HG03354 (cell line): ENCODE data around the gene TTC28.

Experiments
- ATAC-seq: cut with Tn5 transposase; IDR thresholded peaks from one replicate; pipeline ENCODE4 v1.9.1; 2021; ENCODE audit warnings: mild to moderate bottlenecking; ENCODE audit not compliant: unreplicated experiment, poor library complexity, severe bottlenecking

Gene TTC28

GRCh38 chr22:28014211-28015045, 665.2 kb downstream of the TTC28 start:
- ATAC-seq: no peak

GRCh38 chr22:28013611-28014010, 666.0 kb downstream of the TTC28 start:
- no peak for ATAC-seq

GRCh38 chr22:28012832-28013460, 666.7 kb downstream of the TTC28 start:
- ATAC-seq: no peak

GRCh38 chr22:28009272-28009827, 670.3 kb downstream of the TTC28 start:
- ATAC-seq: no peak

DNA sequence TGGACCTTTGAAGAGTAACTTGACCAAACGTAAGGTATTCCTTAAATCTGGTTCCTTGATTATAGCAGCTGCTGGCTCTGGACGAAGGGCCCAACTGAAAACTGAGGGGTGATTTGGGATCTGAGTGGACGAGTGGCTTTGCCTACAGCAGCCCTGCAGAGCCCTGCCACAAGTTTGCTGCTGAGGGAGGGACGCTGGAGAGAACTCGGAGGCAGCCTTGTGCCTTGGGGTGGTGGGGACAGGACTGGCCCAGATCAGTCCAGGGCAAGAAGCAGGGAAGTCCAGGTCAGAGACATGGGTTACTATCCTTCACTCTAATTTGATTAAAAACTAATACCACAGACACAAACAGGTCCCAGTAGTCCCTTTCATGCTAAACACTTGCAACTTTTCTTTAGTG, 671.0 kb downstream of the TTC28 start:
- no peak for ATAC-seq

- no peak for ATAC-seq
Observed at GRCh38 chr22:28008056-28008455, 671.6 kb downstream of the TTC28 start.

DNA sequence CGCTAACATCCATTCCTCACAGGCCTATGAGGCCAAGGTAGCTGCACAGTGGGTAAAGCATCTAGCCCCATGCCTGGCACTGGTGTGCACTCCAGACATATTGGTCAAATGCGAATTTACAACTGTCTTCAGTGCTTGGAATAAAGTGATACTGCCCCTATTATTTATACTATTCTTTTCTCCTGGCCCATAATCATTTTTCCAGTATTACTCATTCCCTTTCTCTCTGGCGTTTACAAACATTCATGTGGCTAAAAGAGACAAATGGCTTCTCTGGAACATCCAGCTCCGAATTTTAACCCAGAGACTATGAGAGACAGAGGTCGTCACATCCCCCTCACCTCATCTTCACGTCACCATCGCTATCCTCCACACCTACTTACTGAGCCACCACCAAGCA, 673.4 kb downstream of the TTC28 start:
- no peak for ATAC-seq

DNA sequence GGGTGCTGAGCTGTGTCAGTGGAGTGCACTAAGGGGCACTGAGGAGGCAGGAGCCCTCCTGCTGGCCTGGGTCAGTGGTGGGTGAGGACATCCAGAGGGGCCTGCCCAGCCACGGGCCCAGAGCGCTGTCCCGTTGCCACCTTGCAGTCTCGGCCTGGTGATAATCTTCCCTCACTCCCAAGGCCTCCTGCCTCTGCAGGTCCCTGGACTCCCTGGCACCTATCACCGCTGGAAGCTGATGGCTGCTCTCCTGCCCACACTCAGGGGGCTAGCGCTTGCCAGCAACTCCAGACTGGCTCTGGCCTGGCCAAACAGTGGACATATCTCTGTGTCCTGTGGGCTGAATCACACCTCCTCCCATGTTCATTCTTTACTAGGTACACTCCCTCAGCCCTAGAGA, 674.1 kb downstream of the TTC28 start:
- ATAC-seq: no peak

DNA sequence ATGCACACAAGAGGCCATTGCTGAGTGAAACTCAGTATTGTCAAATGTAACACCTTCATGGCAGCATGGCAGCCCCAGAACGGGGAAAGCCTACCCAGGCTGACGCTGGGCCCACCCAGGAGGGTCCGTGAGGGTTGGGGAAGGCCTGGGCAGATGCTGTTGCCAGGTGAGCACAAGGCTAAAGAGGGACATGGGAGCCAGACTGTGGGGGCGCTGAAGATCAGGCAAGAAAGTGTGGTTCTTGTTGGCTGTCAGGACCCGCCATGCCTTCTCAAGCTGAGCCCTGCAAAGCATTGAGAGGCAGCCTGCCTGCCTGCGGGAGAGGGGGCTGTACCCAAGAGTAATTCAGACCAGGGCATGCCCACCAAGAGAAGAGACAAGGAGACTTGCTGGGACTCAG, 675.6 kb downstream of the TTC28 start:
- no peak for ATAC-seq

DNA sequence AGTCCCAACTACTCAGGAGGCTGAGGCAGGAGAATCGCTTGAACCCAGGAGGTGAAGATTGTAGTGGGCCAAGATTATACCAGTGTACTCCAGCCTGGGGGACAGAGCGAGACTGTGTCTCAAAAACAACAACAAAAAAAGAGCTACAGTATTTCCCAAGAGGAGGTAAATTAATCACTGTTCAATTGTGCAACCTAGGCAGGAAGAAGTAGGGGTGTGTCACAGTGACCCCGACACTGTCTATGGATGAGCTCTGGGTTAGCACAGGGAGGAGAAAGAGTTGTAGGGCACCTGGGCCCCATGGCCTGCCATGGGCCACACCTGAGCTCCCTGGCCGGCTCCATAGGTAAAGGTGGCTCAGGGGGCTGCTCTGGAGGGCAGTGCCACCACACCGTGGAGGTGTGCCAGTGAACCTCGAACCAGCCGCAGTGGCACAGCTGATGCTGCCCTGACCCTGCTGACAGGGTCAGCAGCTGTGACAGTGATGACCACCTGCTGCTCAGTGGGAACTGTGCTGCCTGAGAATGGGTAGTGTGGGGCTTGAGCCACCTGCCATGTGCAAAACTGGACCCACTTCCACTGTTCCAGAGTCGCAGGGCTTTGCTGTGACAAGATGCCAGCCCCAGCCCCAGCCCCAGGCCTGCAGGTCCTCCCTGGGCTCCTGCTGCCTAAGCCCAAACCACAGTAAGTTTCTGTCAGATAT, 676.6 kb downstream of the TTC28 start:
- no peak for ATAC-seq

DNA sequence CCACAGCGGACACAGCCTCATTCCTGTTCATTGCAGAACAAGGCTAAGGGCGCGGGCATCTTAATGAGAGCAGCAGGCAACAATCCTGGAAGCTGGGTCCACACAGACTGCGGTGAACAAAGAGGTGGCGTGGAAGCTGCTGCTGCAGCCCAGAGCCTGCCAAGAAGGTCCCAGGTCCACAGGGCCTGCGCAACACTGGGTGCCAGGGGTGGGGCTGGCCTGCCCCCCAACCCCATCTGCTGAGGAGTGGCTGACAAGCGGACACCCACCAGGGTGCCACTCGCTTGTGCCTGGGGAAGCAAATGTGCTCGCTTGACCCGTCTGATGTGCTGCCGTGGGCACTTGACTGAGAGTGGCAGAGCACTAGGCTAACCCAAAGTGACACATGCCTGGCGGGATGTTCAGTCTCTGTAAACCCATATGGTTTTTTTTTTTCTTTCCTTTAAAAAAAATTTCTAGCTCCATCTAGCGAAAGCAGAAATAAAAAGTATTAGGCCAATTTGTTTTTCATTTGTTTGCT, 677.4 kb downstream of the TTC28 start:
- ATAC-seq: no peak

DNA sequence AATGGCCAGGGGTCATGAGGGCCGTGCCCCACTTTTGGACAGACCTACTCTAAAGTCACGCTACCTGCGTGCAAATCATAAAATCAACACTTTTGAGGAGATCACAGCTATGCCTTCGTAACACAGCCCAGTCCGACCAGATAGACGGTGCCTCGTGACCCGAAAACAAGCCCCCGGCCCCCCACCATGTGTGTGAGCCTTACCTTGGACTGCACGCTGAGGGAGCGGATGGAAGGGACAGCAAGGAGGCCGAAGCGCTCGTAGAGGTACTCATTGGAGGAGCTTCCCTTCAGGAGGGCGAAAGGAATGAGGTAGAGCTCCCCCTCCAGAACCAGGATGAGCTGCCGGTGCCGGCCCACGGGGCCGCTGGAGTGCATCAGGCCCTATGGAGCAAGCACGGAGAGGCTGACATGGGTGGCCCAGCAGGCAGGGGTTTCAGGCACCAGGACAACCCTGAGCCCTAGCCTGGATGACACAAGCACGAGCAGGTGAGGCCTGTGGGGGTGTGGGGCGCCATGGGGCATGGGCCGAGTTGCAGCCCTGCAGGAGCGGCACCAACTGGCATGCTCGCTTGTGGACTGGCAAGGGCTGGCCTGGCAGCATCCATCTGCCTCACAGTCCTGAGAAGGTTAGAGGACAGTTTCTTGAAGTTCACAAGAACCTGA, 678.3 kb downstream of the TTC28 start:
- no peak for ATAC-seq

DNA sequence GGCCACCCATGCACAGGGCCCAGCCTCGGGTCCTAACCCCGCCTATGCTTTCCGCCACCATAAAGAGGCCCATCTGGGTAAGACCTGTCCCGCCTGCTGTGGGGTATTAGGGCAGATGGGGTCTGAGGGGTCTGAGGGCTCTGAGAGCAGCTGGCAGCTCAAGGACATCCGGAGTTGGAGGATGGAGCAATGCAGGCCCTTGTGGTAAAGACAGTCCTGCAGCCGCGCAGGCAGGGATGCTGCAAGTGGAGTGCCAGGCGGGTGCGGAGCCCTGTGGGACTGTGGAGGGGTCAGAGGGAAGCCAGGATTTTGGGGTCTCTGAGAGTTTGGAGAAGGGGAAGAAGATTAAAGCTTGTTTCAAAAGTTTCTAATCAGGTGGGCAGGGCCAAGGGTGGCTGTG, 679.3 kb downstream of the TTC28 start:
- ATAC-seq: no peak

DNA sequence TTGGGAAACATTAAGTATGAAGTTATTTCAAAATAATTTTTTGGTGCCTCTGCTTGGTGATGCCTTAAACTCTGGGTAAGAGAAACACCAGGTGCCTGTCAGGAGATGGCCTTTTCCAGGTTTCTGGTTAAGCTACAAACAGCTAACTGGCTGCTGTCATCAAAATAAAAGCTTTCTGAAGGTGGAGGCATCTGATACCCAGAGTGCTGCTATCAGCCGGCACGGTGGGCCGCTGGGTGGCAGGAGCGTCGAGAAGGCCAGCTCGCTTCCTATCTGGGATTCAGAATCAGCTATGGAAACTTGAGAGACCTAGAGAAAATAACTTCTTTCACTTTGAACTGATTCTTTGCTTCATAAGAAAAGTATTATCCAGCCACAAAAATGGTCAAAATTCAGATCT, 679.8 kb downstream of the TTC28 start:
- no peak for ATAC-seq

- no peak for ATAC-seq
Observed at GRCh38 chr22:27998511-27999410, 680.9 kb downstream of the TTC28 start.

GRCh38 chr22:27997538-27997937, 682.1 kb downstream of the TTC28 start:
- ATAC-seq: no peak

DNA sequence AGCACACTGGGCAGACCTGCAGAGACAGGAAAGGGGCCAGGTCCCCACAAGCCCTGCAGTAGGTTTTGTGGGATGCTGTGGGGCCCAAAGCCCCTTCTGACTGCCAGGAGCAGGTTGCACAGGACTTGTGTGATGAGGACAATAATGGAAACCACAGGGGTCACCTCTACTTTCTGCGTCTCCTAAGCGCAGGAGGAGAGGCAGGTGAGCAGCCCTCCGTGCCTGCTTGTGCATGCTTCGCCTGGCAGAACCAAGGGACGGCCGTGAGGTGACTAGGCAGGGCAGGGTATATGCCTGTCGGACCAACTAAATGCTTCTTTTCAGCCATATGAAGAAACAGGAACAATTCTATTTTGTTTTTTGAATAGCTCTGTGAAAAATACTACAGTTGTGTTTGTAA, 682.7 kb downstream of the TTC28 start:
- ATAC-seq: no peak

DNA sequence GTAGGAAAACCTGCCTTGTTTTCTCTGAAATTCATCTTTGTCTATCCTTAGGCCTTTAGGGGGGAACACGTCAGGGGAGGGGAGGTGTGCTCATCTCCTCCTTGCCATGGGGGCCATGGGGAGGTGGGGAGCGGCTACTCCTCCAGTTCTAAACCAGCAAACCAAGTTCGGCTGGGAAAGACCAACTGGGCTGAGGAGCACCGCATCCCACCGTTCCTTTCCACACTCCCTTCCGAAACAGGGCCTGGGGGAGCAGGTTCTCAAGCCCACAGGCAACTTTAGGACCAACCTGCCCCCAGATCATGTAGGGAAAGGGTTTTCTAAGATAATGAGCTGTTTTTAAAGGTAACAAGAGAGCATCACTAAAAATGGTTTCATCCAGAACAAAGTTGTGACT, 683.1 kb downstream of the TTC28 start:
- no peak for ATAC-seq
